ENCODE data around the gene KLHL40. TPM values are rescaled to one million over a fixed set of nuclear protein-coding genes. Genes with fewer than 3 reads are reported as not detected.

KLHL40 gene
- total and polyA plus RNA-seq, 10 of the 15 experiments (the other 5 are each of a cell fraction or from before 2014, with no cell fraction given) = not detected

DNA sequence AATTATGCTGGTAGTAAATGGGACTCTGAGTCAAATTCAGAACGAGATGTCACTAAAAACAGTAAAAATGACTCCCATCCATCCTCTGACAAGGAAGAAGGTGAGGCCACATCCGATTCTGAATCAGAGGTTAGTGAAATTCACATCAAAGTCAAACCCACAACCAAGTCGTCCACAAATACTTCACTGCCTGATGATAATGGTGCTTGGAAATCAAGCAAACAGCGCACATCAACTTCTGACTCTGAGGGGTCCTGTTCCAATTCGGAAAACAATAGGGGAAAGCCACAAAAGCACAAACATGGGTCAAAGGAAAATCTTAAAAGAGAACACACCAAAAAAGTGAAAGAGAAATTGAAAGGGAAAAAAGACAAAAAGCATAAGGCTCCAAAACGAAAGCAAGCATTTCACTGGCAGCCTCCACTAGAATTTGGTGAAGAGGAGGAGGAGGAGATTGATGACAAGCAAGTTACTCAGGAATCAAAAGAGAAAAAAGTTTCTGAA is 46.9 kb upstream of the KLHL40 start (continued):
- TF ChIP-seq ETV6 (conservative IDR thresholded peaks at IDR 0.05 in 1 of 2, IDR thresholded peaks at IDR 0.05 in 1 of 2; ENCODE audit: borderline replicate concordance in 1 of 2, low read depth in 1 of 2) = peak in 1 of 2 experiments; percentile 95; a peak in 2 of 4 replicates
- TF ChIP-seq, protein P1, sequence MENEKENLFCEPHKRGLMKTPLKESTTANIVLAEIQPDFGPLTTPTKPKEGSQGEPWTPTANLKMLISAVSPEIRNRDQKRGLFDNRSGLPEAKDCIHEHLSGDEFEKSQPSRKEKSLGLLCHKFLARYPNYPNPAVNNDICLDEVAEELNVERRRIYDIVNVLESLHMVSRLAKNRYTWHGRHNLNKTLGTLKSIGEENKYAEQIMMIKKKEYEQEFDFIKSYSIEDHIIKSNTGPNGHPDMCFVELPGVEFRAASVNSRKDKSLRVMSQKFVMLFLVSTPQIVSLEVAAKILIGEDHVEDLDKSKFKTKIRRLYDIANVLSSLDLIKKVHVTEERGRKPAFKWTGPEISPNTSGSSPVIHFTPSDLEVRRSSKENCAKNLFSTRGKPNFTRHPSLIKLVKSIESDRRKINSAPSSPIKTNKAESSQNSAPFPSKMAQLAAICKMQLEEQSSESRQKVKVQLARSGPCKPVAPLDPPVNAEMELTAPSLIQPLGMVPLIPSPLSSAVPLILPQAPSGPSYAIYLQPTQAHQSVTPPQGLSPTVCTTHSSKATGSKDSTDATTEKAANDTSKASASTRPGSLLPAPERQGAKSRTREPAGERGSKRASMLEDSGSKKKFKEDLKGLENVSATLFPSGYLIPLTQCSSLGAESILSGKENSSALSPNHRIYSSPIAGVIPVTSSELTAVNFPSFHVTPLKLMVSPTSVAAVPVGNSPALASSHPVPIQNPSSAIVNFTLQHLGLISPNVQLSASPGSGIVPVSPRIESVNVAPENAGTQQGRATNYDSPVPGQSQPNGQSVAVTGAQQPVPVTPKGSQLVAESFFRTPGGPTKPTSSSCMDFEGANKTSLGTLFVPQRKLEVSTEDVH (IDR thresholded peaks at IDR 0.05; ENCODE audit: low read depth, partially characterized antibody) = no peak
- TF ChIP-seq LARP7 (IDR thresholded peaks at IDR 0.05) = no peak
- TF ChIP-seq YBX1 (IDR thresholded peaks at IDR 0.05) = no peak
- TF ChIP-seq TCF7 (IDR thresholded peaks at IDR 0.05; ENCODE audit: borderline replicate concordance) = peak; percentile 60; the same call in 1 of the 2 replicates
- TF ChIP-seq, protein P2, sequence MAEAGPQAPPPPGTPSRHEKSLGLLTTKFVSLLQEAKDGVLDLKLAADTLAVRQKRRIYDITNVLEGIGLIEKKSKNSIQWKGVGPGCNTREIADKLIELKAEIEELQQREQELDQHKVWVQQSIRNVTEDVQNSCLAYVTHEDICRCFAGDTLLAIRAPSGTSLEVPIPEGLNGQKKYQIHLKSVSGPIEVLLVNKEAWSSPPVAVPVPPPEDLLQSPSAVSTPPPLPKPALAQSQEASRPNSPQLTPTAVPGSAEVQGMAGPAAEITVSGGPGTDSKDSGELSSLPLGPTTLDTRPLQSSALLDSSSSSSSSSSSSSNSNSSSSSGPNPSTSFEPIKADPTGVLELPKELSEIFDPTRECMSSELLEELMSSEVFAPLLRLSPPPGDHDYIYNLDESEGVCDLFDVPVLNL (IDR thresholded peaks at IDR 0.05; ENCODE audit: low read depth, low read length) = no peak
- TF ChIP-seq ZNF274 (IDR thresholded peaks at IDR 0.05; ENCODE audit: insufficient read depth, insufficient read length) = no peak
- TF ChIP-seq FOXM1 (IDR thresholded peaks at IDR 0.05; ENCODE audit: low read depth, low read length) = peak; percentile 63; the same call in 1 of the 2 replicates
- peak; percentile 91 for TF ChIP-seq RUNX3 (IDR thresholded peaks at IDR 0.05; ENCODE audit: low read length)
- TF ChIP-seq, protein P3, sequence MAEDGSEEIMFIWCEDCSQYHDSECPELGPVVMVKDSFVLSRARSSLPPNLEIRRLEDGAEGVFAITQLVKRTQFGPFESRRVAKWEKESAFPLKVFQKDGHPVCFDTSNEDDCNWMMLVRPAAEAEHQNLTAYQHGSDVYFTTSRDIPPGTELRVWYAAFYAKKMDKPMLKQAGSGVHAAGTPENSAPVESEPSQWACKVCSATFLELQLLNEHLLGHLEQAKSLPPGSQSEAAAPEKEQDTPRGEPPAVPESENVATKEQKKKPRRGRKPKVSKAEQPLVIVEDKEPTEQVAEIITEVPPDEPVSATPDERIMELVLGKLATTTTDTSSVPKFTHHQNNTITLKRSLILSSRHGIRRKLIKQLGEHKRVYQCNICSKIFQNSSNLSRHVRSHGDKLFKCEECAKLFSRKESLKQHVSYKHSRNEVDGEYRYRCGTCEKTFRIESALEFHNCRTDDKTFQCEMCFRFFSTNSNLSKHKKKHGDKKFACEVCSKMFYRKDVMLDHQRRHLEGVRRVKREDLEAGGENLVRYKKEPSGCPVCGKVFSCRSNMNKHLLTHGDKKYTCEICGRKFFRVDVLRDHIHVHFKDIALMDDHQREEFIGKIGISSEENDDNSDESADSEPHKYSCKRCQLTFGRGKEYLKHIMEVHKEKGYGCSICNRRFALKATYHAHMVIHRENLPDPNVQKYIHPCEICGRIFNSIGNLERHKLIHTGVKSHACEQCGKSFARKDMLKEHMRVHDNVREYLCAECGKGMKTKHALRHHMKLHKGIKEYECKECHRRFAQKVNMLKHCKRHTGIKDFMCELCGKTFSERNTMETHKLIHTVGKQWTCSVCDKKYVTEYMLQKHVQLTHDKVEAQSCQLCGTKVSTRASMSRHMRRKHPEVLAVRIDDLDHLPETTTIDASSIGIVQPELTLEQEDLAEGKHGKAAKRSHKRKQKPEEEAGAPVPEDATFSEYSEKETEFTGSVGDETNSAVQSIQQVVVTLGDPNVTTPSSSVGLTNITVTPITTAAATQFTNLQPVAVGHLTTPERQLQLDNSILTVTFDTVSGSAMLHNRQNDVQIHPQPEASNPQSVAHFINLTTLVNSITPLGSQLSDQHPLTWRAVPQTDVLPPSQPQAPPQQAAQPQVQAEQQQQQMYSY (CRISPR knock-in tag; IDR thresholded peaks at IDR 0.05) = no peak
- TF ChIP-seq CHD1 (IDR thresholded peaks at IDR 0.05; ENCODE audit: low read depth, low read length) = no peak
- peak; percentile 35; the same call in 1 of the 2 replicates for TF ChIP-seq PML (IDR thresholded peaks at IDR 0.05; ENCODE audit: low read length)
- no peak for TF ChIP-seq PAX5 (IDR thresholded peaks at IDR 0.05; ENCODE audit: borderline replicate concordance, low read depth, low read length)
- peak; percentile 68; the same call in 1 of the 2 replicates for TF ChIP-seq YY1 (IDR thresholded peaks at IDR 0.05; ENCODE audit: low read depth, low read length)
- no peak for TF ChIP-seq SREBF2 (IDR thresholded peaks at IDR 0.05; ENCODE audit: low read length)
- TF ChIP-seq MYB (IDR thresholded peaks at IDR 0.05; ENCODE audit: borderline replicate concordance, low read depth, low read length) = no peak
- TF ChIP-seq IKZF2 (IDR thresholded peaks at IDR 0.05) = no peak; a peak in 1 of 4 replicates
- peak; percentile 53; the same call in 1 of the 2 replicates for TF ChIP-seq MEF2A (IDR thresholded peaks at IDR 0.05; ENCODE audit: insufficient read depth, low read depth, low read length)
- TF ChIP-seq, protein P4, sequence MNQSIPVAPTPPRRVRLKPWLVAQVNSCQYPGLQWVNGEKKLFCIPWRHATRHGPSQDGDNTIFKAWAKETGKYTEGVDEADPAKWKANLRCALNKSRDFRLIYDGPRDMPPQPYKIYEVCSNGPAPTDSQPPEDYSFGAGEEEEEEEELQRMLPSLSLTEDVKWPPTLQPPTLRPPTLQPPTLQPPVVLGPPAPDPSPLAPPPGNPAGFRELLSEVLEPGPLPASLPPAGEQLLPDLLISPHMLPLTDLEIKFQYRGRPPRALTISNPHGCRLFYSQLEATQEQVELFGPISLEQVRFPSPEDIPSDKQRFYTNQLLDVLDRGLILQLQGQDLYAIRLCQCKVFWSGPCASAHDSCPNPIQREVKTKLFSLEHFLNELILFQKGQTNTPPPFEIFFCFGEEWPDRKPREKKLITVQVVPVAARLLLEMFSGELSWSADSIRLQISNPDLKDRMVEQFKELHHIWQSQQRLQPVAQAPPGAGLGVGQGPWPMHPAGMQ (IDR thresholded peaks at IDR 0.05; ENCODE audit: borderline replicate concordance) = no peak
- TF ChIP-seq, protein P5, sequence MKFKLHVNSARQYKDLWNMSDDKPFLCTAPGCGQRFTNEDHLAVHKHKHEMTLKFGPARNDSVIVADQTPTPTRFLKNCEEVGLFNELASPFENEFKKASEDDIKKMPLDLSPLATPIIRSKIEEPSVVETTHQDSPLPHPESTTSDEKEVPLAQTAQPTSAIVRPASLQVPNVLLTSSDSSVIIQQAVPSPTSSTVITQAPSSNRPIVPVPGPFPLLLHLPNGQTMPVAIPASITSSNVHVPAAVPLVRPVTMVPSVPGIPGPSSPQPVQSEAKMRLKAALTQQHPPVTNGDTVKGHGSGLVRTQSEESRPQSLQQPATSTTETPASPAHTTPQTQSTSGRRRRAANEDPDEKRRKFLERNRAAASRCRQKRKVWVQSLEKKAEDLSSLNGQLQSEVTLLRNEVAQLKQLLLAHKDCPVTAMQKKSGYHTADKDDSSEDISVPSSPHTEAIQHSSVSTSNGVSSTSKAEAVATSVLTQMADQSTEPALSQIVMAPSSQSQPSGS (IDR thresholded peaks at IDR 0.05; ENCODE audit: low read length) = peak; percentile 85
- no peak for TF ChIP-seq FOS (IDR thresholded peaks at IDR 0.05; ENCODE audit: borderline replicate concordance, extremely low read depth, insufficient read length)
